Stimulated activated CD4-positive, alpha-beta T cell treated with anti-CD3 and anti-CD28 coated beads, Interleukin-2, amount 100 ng/mL, for 48 hours (primary cell): ENCODE measurements around the gene NLGN2.
A peak's percentile ranks its signal among the peaks of the same experiment; 100 is the strongest.

ENCODE experiments used
- DNase-seq, 2 donors: peaks; one replicate each; pipeline ENCODE4 v3.0.0-alpha.2; 2020

NLGN2 gene

DNA sequence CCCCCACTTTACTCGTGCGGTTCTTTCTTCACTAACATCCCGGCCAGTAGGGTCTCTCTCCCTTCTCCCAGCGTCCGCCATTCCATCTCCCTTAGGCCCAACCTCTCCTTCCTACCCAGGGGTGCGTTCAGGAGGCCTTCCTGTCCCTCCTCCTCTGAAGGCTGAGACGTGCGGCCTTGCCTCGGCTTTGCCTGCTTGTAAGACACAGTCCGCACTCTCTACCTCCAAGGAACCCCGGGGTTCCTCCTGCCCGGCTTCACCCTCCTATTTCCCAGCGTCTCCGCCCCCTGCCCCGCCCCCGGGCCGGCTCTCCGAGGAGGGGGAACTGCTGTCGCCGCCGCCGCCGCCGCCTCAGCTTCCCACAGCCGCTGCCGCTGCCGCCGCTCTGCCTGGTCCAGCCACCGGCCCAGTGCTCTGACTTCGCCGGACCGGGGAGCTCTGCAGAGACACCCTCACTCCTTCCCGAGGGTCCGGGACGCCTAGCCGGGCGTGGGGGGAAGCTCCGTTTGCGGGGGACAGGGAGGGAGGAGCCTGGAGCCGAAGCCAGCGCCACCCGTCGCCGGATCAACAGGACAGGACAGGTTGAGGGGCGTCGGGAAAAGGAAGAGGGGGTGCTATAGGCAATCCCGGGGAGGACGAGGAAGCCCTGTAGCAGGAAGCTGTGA, 30.4 kb downstream of the NLGN2 start:
- DNase-seq = peak; percentile 42 to 59

DNA sequence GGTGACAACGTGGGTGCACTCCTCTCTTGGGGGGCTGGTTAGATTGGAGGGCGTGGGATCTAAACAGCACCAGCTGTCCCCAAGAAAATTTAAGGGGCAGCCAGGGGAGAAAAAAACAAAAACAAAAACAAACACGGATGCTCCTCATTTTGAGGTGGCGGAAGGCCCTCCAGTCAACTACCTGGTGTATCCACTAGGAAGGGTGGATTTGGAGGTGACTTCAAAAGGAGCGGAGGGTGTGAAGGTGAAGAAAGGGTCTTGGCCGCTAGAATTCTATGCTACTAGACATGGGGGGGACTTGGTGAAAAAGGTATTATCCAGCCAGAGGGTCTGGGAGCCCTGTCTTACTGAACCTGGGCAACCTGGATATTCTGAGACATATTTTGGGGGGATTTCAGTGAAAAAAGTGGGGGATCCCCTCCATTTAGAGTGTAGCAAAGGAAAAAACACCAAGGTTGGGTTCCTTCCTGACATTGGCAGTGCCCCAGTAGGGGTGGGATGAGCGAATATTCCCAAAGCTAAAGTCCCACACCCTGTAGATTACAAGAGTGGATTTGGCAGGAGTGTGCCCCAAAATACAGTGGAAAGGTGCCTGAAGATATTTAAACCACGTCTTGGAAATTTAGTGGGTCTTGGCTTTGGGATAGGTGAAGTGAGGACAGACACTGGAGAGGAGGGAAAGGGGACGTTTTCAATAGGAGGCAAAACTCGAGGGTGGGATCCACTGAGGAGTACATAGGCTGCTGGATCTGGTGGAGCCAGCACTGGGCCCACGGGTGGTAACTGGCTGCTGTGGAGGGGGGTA, 31.2 kb downstream of the NLGN2 start:
- DNase-seq = no peak

DNA sequence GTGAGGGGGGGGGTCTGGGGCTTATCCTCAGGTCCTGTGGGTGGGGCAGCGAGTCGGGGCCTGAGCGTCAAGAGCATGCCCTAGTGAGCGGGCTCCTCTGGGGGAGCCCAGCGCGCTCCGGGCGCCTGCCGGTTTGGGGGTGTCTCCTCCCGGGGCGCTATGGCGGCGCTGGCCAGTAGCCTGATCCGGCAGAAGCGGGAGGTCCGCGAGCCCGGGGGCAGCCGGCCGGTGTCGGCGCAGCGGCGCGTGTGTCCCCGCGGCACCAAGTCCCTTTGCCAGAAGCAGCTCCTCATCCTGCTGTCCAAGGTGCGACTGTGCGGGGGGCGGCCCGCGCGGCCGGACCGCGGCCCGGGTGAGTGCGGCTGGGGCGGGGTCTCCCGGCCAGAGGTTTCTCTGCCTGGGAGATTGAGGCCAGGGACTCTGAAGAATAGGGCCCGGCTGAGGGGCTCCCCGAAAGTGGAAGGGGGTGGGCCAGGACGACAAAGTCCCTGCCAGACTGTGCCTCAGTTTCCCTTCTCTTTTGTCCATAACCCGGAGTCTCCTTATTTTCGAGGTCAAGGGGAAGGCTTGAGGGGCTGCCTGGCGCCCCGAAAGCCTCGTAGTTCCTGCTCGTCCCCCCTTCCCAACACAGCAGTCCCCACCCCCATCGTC, 31.9 kb downstream of the NLGN2 start, which contains the start of gene FGF11:
Gene FGF11 (plus strand): TSS at position 51 of the 651 bp plus-strand sequence. CDS start 109 bp downstream, at position 160.
- DNase-seq = no peak

DNA sequence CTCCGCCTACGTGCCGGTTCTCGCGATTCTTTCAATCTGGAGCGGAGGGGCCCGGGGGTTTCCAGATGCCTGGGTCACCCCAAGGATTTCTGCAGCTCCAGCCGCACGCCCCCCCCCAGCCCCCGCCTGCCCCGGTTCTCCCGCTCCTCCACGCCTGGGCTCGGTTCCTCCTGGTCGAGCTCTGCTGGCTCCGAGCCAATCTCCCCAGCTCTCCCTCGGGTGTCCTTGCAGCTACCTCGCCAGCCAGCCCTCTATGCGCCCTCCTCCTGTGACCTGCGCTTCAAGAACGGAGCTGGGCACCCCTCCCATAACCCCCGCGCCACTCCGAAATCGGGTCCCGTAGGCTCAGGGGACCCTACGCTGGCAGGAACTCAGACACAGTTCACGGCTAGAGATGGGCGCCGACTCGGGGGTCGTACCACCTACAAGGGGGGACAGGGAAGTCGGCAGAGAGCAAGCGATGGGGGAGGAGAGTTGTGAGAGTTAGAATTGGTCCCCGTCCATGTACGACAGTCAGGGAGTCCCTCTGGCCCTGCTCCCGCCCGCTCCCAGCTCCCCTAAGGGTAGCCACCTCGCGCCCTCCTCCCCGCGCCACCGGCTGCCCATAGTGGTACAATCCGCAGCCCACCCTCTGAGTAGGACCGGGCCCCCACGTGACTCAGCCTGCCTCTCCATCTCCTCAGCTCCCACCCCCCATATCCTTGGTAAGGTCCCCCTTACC, 32.6 kb downstream of the NLGN2 start:
- no peak for DNase-seq

DNA sequence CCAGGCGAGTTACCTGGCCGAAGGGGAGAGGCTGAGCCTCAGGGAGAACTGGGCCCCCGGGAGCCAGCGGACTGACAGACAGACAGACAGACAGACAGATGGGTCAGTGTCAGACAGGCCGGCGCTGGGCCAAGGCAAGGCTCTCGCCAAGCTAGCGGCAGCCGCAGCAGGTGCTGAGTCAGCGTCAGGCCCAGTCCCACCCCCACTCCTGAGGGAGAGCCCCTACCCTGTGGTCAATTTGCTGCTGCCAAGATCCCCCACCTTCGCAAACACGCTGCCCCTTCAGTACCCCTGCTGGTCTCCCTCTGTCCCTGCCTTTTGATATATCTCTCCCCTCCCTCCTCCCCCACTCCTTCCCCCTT, 33.2 kb downstream of the NLGN2 start:
- DNase-seq = no peak

DNA sequence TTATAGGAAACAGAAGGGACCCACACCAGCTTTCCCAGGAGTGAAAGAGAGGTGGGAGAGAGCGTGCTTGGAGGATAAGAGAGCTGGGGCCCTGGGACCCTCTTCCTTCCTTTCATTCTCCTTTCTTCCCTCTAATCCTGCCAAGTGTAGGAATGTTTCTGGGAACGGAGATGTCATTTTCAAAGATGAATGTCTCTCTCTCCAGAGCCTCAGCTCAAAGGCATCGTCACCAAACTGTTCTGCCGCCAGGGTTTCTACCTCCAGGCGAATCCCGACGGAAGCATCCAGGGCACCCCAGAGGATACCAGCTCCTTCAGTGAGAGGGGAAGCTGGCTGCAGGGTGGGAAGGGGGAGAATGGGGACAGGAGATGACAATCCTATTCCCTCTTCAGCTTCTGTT, 33.6 kb downstream of the NLGN2 start:
- DNase-seq = no peak

DNA sequence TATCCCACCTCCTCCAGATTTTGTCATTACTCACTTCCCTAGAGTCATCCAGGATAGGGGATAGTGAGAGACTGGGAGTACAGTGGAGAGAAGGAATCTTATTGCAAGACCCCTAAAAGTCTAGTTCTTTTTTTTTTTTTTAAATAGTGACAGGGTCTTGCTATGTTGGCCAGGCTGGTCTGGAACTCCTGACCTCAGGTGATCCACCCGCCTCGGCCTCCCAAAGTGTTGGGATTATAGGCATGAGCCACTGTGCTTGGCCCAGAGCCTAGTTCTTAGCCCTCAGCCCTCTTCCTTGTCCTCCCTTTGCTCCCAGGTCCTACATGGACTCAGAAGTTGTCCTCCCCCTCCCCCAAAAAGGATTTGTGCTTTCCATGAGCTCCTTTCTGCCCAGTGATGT, 34.5 kb downstream of the NLGN2 start:
- DNase-seq = no peak

DNA sequence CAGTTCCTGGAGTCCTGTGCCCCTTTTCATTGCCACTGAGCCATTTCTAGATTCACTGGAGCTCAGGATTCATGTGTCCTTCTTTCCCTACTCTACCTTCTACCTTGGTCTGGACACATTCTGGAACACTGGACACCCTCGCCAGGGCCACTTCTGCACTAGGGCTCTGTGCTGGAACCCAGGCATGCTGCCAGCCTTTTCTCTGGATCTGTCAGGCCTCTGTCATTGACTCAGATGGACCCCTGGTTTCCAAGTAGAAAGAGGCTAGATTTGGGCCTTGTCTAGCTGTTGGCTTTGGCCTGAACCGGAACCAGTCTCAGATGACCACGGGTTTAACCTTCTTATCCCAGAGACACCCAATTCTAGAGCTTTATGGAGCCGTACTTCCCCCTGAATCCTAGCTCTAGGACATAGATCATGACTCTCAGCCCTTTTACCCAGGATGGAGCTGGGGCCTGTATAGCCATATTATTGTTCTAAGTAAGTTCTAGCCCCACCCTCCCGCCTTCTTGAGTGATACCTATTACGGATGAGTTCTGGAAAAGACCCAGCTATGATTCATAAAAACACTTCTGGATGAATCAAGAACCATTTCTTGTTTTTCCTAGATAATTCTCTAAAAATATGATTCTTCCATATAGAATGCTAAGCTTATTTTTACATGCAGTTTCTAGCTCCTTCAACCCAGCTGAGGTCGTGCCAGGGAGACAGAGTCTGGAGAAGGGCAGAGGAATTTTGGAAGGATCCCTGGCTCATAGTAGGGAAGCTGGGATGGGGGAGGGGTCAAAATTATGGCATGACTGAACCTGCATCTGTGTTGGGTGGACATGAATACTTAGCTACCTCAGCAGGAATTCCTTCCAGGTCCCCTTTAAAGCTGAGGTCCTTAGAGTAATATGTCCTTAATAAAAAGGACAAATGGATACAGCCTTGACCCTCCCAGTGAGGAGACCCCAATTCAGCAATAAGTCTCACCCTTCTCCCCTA, 36.1 kb downstream of the NLGN2 start:
- DNase-seq = no peak

DNA sequence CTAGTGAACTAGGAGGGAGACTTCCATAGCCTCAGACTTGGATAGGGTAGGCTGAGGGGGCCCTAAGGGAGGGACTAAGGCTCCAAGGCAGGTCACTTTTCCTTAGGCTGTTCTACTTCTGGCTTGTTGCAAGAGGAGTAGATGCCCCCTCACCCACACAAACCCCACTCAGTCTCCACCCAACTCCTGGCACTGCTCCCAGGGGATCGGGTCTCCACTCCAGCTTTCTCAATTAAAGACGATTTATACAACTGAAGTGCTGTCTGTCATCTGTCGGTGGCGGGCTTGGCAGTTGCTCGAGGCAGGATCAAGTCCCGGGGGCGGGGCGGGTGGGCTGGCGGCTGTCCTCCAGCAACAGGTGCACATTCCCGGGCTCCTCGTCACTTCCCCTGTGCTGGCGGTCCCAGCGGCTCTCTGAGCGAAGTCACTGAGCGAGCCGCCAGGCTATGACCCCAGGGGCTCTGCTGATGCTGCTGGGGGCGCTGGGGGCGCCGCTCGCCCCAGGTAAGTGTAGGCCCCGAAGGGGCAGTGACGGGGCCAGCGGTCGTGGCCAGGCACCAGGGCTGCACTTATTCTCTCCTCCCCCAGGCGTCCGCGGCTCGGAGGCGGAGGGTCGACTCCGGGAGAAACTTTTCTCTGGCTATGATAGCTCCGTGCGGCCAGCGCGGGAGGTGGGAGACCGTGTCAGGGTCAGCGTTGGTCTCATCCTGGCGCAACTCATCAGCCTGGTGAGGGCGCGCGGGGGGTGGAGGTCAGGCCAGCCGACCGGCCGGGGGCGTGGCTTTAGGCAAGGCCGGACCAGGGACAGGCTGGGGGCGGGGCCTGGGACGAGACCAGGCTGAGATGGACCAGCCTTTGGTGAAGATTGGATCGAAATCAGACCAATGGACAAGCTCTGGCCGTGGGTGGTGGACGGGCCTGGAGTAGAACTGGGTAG, 37.3 kb downstream of the NLGN2 start, which contains the start of gene CHRNB1:
Gene CHRNB1 (plus strand): TSS at position 380 of the 937 bp plus-strand sequence. CDS start 67 bp downstream, at position 447.
- DNase-seq = no peak

DNA sequence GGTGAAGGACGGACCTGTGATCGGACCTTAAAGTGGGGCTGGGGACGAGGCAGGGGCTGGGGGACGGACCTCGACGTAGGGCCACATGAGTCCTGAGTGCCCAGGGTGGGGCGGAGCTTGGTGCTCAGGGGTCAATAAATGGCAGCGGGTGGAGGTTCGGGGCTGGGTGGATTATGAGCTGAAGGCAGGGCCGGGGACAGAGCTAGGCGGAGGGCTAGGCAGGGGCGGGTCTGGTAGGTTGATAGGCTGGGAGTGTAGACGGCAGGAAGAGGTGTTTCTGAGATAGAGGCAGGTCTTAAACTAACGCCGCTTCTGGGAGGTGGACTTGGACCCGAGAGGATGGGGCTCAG, 37.9 kb downstream of the NLGN2 start:
- no peak for DNase-seq

DNA sequence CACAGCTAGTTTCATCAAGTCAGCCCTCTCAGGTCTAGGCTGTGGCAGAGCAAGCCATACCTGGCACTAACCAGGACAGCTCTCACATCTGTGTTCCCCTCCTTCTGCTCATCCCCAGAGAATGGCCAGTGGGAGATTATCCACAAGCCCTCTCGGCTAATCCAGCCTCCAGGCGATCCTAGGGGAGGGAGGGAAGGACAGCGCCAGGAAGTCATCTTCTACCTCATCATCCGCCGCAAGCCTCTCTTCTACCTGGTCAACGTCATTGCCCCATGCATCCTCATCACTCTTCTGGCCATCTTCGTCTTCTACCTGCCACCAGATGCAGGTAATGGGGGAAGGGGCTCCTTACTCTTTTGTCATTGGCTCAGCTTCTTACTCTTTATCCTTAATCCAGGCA, 40.8 kb downstream of the NLGN2 start:
- DNase-seq = no peak

DNA sequence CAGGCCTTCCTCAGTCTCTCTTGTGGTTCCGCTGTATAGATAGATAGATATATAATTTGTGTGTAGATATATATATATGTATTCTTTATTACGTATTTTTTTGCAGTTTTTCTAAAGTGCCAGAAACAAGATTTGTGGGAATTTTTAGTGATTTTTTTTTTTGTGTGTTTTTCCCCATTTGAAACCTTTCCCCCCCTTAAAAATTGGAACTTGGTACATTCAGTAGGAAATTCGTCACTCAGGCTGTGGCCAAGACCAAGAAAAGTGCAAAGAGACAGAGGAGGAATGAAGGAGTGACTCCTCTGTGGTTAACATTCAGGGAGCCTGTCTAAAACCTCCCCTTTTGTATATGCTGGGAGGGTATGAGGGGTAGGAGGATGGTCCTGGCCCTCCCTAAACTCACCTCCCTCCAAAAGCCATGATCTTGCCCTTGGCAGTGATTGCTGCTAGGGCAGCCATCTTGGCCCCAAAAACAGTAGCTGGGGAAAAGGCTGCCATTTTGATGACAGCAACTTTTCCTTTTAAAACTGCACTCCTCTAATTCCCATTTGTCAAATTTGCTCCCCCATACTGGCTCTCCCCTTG, 52.4 kb downstream of the NLGN2 start:
- no peak for DNase-seq

DNA sequence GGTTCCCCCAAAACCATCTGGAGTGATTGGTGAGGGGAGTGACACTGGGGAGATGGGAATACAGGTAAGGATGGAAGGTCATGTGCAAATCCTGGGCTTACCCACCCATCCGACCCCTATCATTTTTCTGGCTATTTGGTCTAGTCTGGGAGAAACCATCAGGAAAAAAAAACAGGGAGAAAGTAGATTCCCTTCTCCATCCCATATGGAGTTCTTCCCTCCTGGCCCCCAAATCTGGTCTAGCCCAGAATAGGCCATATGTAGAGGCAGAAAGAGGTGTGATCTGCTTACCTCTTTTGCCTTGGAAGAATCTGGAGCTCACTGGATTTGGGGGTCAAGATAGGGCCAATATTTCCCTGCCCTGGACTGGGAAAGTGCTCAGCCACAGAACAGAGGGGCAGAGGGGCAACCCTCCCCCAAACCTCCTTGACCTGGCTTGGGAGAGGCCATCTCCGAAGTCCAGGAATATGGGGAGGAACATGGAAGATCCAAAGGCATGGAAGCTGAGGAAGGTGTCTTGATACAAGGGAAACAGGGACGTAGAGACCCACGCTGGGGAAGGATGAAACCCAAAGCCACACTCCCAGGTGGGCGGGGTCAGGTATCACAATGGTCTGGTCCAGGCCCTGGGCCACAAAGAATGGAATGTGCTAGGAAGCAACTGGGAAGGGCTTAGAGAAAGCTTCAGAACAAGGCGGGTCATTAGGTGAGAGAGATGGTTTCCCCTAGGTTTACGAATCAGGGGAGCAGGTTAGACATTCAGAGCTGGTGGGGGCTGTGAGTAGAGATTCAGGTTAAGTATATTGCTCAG, 53.4 kb downstream of the NLGN2 start:
- no peak for DNase-seq

DNA sequence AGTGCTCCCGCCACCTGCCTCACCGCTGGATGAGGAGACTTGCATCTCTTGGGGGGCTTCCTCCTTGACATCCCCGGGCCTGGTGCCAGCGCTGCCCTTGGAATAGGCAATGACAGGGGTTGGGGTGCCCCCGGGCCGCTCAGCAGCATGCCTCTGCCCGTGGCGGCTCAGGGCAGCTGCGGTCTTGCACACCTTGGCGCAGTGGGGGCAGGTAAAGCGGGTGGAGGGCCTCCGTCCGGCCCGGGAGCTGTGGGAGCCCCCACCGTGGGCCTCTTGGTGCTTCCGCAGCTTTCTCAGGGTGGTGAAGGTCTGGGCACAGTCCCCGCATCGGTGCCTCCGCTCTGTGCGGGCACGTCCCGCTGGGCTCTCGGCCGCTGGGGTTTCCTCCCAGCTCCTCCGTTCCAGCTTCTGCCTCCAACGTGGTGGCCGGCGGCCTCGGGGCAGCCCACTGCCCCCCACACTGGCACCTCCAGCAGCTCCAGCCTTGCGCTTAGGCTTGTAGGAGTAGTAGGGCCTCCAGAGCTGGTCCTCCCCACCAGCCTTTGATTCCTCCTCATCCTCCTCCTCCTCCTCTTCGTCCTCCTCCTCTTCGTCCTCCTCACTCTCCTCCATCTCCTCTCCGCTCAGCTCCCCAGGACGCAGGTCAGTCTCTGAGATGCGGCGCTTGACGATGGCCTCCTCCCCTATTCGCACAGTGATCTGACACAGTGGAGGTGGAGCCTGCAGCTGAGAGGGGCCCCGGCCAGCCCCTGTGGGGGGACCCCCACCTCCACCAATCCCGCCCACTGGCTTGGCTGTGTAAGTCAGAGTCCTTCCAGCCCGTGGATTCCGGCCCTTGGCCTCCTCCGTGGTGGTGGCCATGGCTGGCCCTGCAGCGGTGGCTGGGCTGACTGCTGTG, 55.1 kb downstream of the NLGN2 start:
- DNase-seq = no peak

DNA sequence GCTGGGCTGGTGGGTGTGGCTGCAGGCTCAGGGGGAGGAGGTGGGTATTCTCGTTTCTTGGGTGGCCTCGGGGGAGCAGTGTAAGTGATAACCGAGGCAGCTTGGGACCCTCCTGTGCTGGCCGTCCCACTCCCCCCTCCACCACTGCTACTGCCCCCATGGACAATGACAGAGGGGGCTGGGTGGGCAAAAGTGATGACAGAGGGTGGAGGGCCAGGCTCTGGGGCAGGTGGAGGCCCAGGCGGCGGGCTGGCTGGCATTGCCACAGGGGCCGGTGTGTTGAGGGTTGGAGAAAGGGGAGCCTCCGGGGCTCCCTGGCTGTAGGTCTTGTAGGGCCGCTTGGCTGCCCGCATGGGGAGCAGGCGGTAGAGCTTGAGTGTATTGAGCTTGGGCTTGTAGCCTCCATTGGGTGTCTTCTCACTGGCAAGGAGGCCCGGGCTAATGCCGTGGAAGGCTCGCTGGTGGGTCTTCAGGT, 55.8 kb downstream of the NLGN2 start:
- DNase-seq = no peak

DNA sequence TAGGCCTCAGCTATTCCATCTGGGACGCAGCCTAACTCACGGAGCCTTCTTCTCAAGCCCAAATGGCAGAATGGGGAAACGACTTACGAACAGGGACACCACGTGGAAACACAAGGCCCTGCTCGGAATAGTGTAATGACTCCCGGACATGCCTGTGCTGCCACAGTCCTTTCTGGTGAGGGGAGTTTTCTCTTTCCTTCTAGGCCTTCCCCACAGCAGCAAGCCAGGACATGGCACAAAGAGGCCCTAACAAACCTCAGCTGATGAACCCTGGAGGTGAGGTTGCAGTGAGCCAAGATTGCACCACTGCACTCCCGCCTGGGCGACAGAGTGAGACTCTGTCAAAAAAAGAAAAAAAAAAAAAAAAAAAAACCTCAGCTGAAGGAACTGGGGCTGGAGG, 56.4 kb downstream of the NLGN2 start:
- DNase-seq = no peak

DNA sequence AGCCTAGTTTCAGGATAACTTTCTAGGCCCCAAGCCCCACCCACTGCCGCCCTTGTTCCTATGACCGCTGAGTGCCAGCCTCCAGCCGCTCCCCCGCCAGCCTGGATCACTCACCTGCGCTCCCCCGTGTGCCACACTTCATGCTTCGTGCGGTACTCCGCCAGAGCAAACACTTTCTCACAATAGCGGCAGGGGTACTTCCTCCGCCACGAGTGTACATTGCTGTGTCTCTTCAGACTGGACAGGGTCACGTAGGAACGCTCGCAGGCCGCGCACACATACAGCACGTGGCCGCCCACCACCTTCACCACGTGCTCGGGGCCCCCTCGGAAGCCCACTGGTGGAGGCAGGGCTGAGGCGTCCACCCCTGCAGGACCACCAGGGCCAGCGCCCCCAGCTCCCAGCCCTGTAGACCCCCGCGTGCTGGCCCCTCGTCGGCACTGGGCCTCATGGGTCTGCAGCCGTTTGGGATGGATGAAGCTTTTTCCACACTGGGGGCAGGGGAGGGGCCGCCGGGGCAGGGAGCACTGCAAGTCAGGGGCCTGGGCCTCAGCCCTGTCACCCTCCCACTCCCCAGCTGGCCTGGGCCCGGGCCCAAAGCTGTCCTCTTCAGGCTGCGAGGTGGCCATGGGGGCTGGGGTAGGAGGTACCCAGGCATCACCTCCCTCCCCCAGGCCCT, 58.1 kb downstream of the NLGN2 start:
- DNase-seq = no peak

DNA sequence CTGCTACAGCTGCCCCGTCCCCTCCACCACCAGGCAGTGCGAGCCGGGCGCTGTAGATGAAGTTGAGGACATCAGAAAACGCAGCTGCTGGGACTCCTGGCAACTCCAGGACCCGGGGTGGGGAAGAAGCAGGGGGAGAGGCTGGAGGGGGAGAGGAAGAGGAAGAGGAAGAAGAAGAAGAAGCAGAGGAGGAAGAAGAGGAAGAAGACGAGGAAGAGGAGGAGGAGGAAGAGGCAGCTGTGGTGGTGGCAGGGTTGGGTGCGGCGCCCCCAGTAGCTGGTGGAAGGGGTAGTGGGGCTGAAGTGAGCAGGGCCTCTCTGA, 58.6 kb downstream of the NLGN2 start:
- DNase-seq = no peak
